SK-N-SH (cell line): ENCODE measurements around the gene RNU5D-1. TPM values are rescaled to one million over a fixed set of nuclear protein-coding genes. Genes with fewer than 3 reads are reported as not detected.

Source experiments
- CTCF ChIA-PET: fragments of 300-600, 350-600 bp; formaldehyde crosslinking; extraction: SDS; loops from one replicate; lab custom pipeline; 2021; lab: Yijun Ruan, JAX
- POLR2A ChIA-PET: fragments of 350-600 bp; sonication (Branson Sonifier 250); formaldehyde crosslinking; extraction: SDS; loops from one replicate; lab custom pipeline; 2020; ENCODE audit warnings: antibody characterized with exemption, inconsistent platforms; lab: Yijun Ruan, JAX
- DNase-seq: peaks from one replicate; pipeline ENCODE4 v3.0.0; 2012
- H2AFZ ChIP-seq: fragments of 200-600 bp; sonication (generic); 2 replicates; pipeline ENCODE4 v1.8.1; 2016; ENCODE audit warnings: antibody characterized with exemption, mild to moderate bottlenecking, low read depth
- H3F3A ChIP-seq: fragments of 200-600 bp; sonication (generic); replicated peaks from 2 replicates; pipeline ENCODE3; 2016; ENCODE audit warnings: antibody characterized with exemption, mild to moderate bottlenecking; ENCODE audit not compliant: insufficient read depth
- H3K27ac ChIP-seq, 2 experiments: fragments of 200-500 bp in 1 of 2; fragments of 200-600 bp in 1 of 2; sonication (Bioruptor generic) in 1 of 2; sonication (generic), shearing (Covaris generic) in 1 of 2; 2 replicates each; pipeline versions ENCODE4 v1.5.1 to v1.6.1; 2014 to 2016; ENCODE audit warnings: low read depth in 2 of 2, inconsistent platforms in 1 of 2, low read length in 1 of 2, mild to moderate bottlenecking in 1 of 2, mixed read lengths in 1 of 2
- H3K27me3 ChIP-seq: fragments of 200-600 bp; sonication (generic), shearing (Covaris generic); 2 replicates; pipeline ENCODE4 v1.6.1; 2016; ENCODE audit warnings: mixed run types; ENCODE audit not compliant: insufficient read depth
- H3K36me3 ChIP-seq, 2 experiments: fragments of 200-500 bp in 1 of 2; fragments of 200-600 bp in 1 of 2; sonication (Bioruptor generic) in 1 of 2; sonication (generic) in 1 of 2; replicated peaks in 1 of 2; 2 replicates each; pipeline versions ENCODE3 to v1.5.1; 2014 to 2016; ENCODE audit warnings: low read length in 1 of 2, mild to moderate bottlenecking in 1 of 2; ENCODE audit not compliant: insufficient read depth in 2 of 2, control insufficient read depth in 1 of 2
- H3K4me1 ChIP-seq, 2 experiments: fragments of 200-500 bp in 1 of 2; fragments of 200-600 bp in 1 of 2; sonication (Bioruptor generic) in 1 of 2; sonication (generic), shearing (Covaris generic) in 1 of 2; 2 replicates each; pipeline versions ENCODE4 v1.5.1 to v1.6.1; 2014 to 2016; ENCODE audit warnings: low read depth in 1 of 2, low read length in 1 of 2, mixed run types in 1 of 2; ENCODE audit not compliant: insufficient read depth in 2 of 2, control insufficient read depth in 1 of 2
- H3K4me2 ChIP-seq: fragments of 200-600 bp; sonication (generic), shearing (Covaris generic); 2 replicates; pipeline ENCODE4 v1.6.1; 2017; ENCODE audit warnings: mixed run types
- H3K4me3 ChIP-seq, 2 experiments: fragments of 200-500 bp in 1 of 2; fragments of 200-600 bp in 1 of 2; sonication (Bioruptor generic) in 1 of 2; sonication (generic), shearing (Covaris generic) in 1 of 2; 2 replicates each; pipeline versions ENCODE4 v1.5.1 to v1.8.1; 2014 to 2016; ENCODE audit warnings: low read depth in 2 of 2, inconsistent platforms in 1 of 2, low read length in 1 of 2, mild to moderate bottlenecking in 1 of 2, mixed read lengths in 1 of 2, moderate library complexity in 1 of 2
- H3K79me2 ChIP-seq: fragments of 200-600 bp; sonication (generic); 2 replicates; pipeline ENCODE4 v1.8.1; 2017; ENCODE audit warnings: mild to moderate bottlenecking; ENCODE audit not compliant: insufficient read depth
- H3K9ac ChIP-seq: fragments of 200-600 bp; sonication (generic); 2 replicates; pipeline ENCODE4 v1.6.1; 2017; ENCODE audit warnings: mixed run types
- H3K9me2 ChIP-seq: fragments of 200-600 bp; sonication (generic); 2 replicates; pipeline ENCODE4 v1.6.1; 2017; ENCODE audit warnings: mixed run types
- H3K9me3 ChIP-seq: fragments of 200-600 bp; sonication (generic); 2 replicates; pipeline ENCODE4 v1.6.1; 2017; ENCODE audit warnings: mixed run types, mild to moderate bottlenecking, moderate library complexity
- H4K20me1 ChIP-seq: fragments of 200-600 bp; sonication (generic); 2 replicates; pipeline ENCODE4 v1.6.1; 2017; ENCODE audit warnings: mild to moderate bottlenecking, mixed run types; ENCODE audit not compliant: insufficient read depth
- CHD2 ChIP-seq: fragments of 150-350 bp; IDR thresholded peaks from 2 replicates; pipeline ENCODE4 v1.6.1; 2018; ENCODE audit warnings: low read length; ENCODE audit not compliant: partially characterized antibody
- CTCF ChIP-seq: fragments of 200-600 bp; sonication (generic); IDR thresholded peaks from 2 replicates; pipeline ENCODE4 v1.6.1; 2017; ENCODE audit warnings: antibody characterized with exemption, mild to moderate bottlenecking, moderate library complexity
- ELF1 ChIP-seq: IDR thresholded peaks from 2 replicates; pipeline ENCODE4 v1.4.0; 2012
- EP300 ChIP-seq, 2 experiments: IDR thresholded peaks; 2 replicates each; pipeline versions ENCODE4 v1.4.0 to v1.6.1; 2012; ENCODE audit warnings: borderline replicate concordance in 1 of 2, low read depth in 1 of 2, low read length in 1 of 2
- EZH2phosphoT487 ChIP-seq: fragments of 200-600 bp; sonication (generic); IDR thresholded peaks from 2 replicates; pipeline ENCODE4 v1.6.1; 2017; ENCODE audit warnings: low read depth, mixed run types, mild to moderate bottlenecking, antibody characterized with exemption, moderate library complexity, borderline replicate concordance
- FOSL2 ChIP-seq: IDR thresholded peaks from 2 replicates; pipeline ENCODE4 v1.4.0; 2012; ENCODE audit warnings: low read depth, mild to moderate bottlenecking, moderate library complexity, borderline replicate concordance
- FOXJ3 ChIP-seq: sonication (generic); formaldehyde crosslinking; IDR thresholded peaks from 2 replicates; pipeline ENCODE4 v1.5.1; 2020; ENCODE audit warnings: mild to moderate bottlenecking, missing genetic modification reagents
- FOXM1 ChIP-seq: IDR thresholded peaks from 2 replicates; pipeline ENCODE4 v1.4.0; 2012; ENCODE audit warnings: low read depth, mild to moderate bottlenecking
- MXI1 ChIP-seq: IDR thresholded peaks from 2 replicates; pipeline ENCODE4 v1.6.1; 2012; ENCODE audit warnings: mild to moderate bottlenecking, low read depth, low read length, improper control_type of control experiment
- RAD21 ChIP-seq: IDR thresholded peaks from 2 replicates; pipeline ENCODE4 v1.6.1; 2012; ENCODE audit warnings: mild to moderate bottlenecking, low read length
- SIN3A ChIP-seq: IDR thresholded peaks from 2 replicates; pipeline ENCODE4 v1.6.1; 2012; ENCODE audit warnings: low read depth, mild to moderate bottlenecking, low read length, moderate library complexity, borderline replicate concordance
- SMC3 ChIP-seq: IDR thresholded peaks from 2 replicates; pipeline ENCODE4 v1.6.1; 2012; ENCODE audit warnings: low read depth, low read length, improper control_type of control experiment
- USF2 ChIP-seq: fragments of 150-350 bp; IDR thresholded peaks from 2 replicates; pipeline ENCODE4 v1.6.1; 2017; ENCODE audit warnings: antibody characterized with exemption, low read length, low read depth, borderline replicate concordance
- YY1 ChIP-seq: IDR thresholded peaks from 2 replicates; pipeline ENCODE4 v1.4.0; 2012; ENCODE audit warnings: low read depth, mild to moderate bottlenecking
- WGBS: methylation state at CpG from one replicate; pipeline ENCODE4 v1.1.6; 2017; ENCODE audit warnings: low lambda C conversion rate; 5-methylcytosine and 5-hydroxymethylcytosine counted together
- polyA plus RNA-seq, 3 experiments: library from polyadenylated mRNA; depleted of rRNA; stranded (reverse); fragments of >200 nt; gene quantifications; 2 replicates each; pipeline ENCODE4 v1.2.3, GENCODE V29; 2012
- TF ChIP-seq, protein P1 (sequence below): IDR thresholded peaks from 2 replicates; pipeline ENCODE4 v1.4.0; 2012; ENCODE audit warnings: low read depth, borderline replicate concordance

RNU5D-1 gene
- polyA plus RNA-seq, 1 of the 3 experiments (the other 2 are of a cell fraction): not detected

DNA sequence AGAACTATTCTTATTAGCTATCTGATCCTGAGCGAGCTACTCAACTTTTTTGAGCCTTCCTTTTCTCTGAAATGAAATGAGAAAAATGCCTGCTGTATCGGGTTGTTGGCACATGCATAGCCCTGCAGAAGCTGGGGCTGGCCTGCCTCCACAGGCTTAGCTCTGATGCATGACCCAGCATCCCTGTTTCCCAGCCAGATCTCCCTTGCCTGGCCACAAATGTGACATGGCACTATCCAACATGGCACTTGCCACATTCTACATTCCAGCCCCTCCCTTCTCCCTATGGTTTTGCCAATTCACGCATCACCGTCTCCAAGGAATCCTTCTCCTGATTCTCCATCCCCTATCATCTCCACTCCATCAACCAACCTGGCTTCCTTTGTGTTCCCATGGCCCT is 13.8 kb downstream of the RNU5D-1 start:
- WGBS: 81% methylated on average over 4 of the region's 4 CpGs
- CTCF ChIA-PET: interaction anchor here (1.8 to 7.8 kb wide), 3 partner anchors 9 to 20 kb away, joined by 5 to 52 read pairs (median 9); partner anchors contain the start of gene RNU5D-1
- Histone ChIP-seq H3K9me2 (no peaks in the 10 kb centered on the region), H3K36me3 (no peaks in the 10 kb centered on the region), H3K4me2 (no peak overlapping the region), H3K9ac (no peak overlapping the region), H3K27me3 (no peaks in the 10 kb centered on the region), H2AFZ (no peak overlapping the region), H3K79me2 (no peaks in the 10 kb centered on the region), H3K4me1 (no peaks in the 10 kb centered on the region), H4K20me1 (no peaks in the 10 kb centered on the region), H3F3A (peaks cover 17% of the 10 kb centered on the region), H3K4me3 (no peak overlapping the region)
- no peak for TF ChIP-seq FOXM1
- TF ChIP-seq EZH2phosphoT487: no peak
- no peak for TF ChIP-seq YY1
- TF ChIP-seq CHD2: no peak
- TF ChIP-seq USF2: no peak
- no peak for TF ChIP-seq ELF1
- TF ChIP-seq MXI1: no peak
- TF ChIP-seq FOXJ3 (CRISPR knock-in tag): no peak
- no peak for TF ChIP-seq SIN3A
- TF ChIP-seq, protein P1, sequence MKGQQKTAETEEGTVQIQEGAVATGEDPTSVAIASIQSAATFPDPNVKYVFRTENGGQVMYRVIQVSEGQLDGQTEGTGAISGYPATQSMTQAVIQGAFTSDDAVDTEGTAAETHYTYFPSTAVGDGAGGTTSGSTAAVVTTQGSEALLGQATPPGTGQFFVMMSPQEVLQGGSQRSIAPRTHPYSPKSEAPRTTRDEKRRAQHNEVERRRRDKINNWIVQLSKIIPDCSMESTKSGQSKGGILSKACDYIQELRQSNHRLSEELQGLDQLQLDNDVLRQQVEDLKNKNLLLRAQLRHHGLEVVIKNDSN: no peak
- TF ChIP-seq, all 33 proteins: peak for 0
- POLR2A ChIA-PET: no interaction called here
- no peak for DNase-seq
- Histone ChIP-seq H3K9me3 (no peaks in the 10 kb centered on the region), H3K27ac (no peak overlapping the region)

DNA sequence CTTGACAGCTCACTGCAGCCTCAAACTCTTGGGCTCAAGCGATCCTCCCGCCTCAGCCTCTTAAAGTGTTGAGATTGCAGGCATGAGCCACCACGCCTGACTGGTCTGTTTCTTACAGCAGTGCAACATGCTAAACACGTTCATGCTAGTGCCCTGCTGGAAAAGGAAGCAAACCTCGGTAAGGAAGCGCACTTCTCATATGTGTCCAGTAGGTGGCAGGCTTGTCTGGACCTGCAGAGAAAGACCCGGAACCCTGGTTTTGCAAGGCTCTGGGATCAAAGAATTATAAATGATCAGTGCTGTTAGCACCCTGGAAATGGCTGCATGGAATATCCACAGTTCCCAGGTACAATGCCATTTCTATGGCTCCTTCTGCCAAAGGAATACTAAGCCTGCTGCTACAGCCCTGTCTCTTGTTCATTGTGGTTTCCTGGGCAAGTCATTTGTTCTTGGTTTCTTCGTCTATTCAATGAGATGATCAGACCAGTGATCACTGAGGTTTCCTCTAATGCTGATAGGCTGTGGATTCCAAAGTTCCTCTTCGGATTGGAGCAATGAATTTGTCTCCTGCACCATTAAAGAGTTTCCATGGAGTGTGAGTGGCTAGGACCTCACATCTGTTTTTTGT is 15.9 kb downstream of the RNU5D-1 start:
- CTCF ChIA-PET: interaction anchor here (0.5 to 7.8 kb wide), 13 partner anchors 9 to 77 kb away, joined by 3 to 52 read pairs (median 3); partner anchors contain the start of genes RNU5D-1 and TMEM53

More for the DNA sequence above, 15.9 kb downstream of the RNU5D-1 start:
- H3K36me3 ChIP-seq: no peaks in the 10 kb centered on the region
- POLR2A ChIA-PET: no interaction called here
- H3K27me3 ChIP-seq: no peaks in the 10 kb centered on the region
- no peaks in the 10 kb centered on the region for H4K20me1 ChIP-seq
- H3K4me2 ChIP-seq: no peak overlapping the region
- 12% methylated on average over 9 of the region's 9 CpGs for WGBS
- H3K4me3 ChIP-seq: peak overlapping the region in 1 of 2 experiments; percentile 24; a peak in 1 of 4 replicates
- no peak overlapping the region for H3K27ac ChIP-seq
- peak; percentile 83 for DNase-seq
- H3K79me2 ChIP-seq: no peaks in the 10 kb centered on the region
- no peaks in the 10 kb centered on the region for H3K9me2 ChIP-seq
- peak overlapping the region; percentile 66; the same call in 1 of the 2 replicates for H2AFZ ChIP-seq
- H3F3A ChIP-seq: peaks cover 4% of the 10 kb centered on the region
- no peak overlapping the region for H3K9ac ChIP-seq
- TF ChIP-seq CTCF (peak; percentile 93), FOSL2 (no peak), RAD21 (peak; percentile 69), EP300 (IDR thresholded peaks at IDR 0.05; ENCODE audit: borderline replicate concordance in 1 of 2, low read depth in 1 of 2, low read length in 1 of 2) (no peak), MXI1 (peak; percentile 51; the same call in 1 of the 2 replicates), SMC3 (peak; percentile 36; the same call in 1 of the 2 replicates)
- TF ChIP-seq, all 33 proteins: peak for 4
- H3K9me3 ChIP-seq: no peaks in the 10 kb centered on the region
- H3K4me1 ChIP-seq: no peaks in the 10 kb centered on the region
